Measurements from ENCODE around the gene RPH3AL.
"Not testable (repeated sequence)": the region's sequence is repeated elsewhere in the genome, so short reads cannot be mapped to it uniquely, and the experiment has no call there.

RPH3AL gene

GRCh38 chr17:333626-334396 is 18.8 kb downstream of the RPH3AL start:
- no peak for DNase-seq

- no peak for DNase-seq
These were observed 19.9 kb downstream of the RPH3AL start for GRCh38 chr17:332558-333322.

DNA sequence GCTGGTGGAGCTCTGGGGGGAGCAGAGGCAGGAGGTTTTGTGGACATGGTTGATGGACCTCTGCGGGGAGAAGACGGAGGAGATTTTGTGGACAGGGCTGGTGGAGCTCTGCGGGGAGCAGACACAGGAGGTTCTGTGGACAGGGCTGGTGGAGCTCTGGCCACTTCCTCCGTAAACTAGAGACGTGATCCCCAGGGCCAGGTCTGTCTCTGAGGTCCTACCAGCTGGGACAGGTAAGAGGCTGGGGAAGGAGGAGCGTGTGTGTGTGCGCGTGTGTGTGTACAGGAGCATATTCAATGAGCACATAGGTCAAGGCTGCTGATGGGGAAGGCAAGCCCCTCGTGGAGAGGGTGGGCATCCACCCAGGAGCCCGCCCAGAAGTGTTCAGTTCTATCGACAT is 20.6 kb downstream of the RPH3AL start:
- no peak for DNase-seq

GRCh38 chr17:330993-331701 is 21.5 kb downstream of the RPH3AL start:
- peak; percentile 33 for DNase-seq

DNA sequence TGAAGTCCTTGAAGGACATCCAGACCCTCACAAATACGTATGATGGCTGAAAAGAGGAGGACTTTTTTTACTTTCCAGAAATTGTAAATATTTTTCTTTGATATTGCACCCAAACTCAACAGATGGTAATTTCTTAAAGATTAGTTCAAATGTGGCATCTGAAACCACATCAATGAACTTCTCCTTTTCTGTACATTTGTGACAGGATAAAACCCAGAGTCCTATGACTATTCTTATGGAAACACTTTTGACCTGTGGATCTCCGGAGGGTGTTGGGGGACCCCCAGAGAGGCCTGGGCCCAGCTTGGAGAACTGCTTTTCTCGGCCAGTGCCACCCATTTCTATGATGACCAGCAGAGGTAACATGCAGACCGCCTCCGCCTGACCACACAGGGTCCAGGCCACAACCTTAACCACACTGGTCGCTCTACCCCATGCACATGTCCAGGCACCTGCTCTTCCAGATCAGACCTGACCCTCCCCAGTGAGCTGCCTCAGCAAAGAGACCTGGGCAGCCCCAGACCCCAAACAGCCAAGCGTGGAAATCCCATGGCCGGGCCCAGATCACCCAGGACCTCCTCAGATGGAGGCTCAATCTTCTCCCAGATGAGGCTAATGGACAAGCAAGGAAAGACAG is 22.7 kb downstream of the RPH3AL start:
- DNase-seq: no peak

- no peak for DNase-seq
These were observed 24.6 kb downstream of the RPH3AL start for GRCh38 chr17:327971-328370.

DNA sequence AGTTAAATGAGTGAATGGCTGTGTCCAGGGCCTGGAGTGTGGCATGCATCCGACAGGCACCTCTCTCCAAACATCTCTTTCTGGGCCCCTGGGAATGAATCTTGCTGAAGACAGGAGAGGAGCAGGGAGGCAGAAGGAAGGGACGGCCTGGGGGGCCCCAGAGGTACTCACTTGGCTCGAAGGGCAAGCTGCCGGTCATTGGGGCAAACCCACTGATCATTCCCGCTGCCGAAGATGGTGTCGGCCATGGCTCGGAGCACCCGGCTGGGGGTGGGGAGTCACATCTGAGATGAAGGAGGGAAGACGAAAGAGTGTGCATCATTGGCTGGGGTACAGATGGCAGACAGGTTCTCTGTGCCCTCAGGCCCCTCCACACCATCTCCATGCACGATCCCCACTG is 25.3 kb downstream of the RPH3AL start:
- DNase-seq: no peak

- no peak for DNase-seq
These were observed 26.5 kb downstream of the RPH3AL start for GRCh38 chr17:326010-326621.

DNA sequence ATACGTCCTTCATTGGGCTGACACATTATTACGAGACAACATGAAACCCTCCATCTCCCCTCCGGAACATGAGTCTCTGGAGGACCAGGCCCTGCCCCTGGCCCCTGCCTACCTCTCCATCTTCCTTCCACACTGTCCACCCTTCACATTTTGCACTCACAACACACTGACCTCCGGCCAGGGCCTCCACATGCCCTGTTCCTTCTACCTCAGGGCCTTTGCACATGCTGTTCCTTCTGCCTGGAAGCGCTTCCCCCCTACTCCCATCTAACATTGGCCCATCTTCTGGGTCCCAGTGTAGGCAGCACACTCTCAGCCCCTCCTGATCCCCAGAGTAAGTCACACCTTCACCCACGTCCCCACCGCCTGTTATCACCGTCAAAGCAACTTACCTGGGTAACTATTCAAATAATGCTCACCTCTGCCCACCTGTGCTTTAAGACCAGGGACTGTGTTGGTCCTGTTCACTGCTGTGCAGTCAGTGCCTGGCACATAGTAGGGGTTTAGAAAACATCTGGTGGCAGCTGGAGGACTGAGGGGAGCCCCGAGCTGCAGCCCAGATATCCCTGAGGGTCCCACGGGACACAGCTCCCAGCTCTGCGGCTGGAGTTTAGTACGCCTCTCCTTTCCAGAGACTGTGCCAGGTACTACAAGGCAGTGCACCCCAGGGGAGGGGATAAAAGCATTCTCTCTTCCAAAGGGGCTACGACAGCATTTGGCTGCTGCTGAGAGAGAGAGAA is 27.2 kb downstream of the RPH3AL start:
- DNase-seq: no peak

DNA sequence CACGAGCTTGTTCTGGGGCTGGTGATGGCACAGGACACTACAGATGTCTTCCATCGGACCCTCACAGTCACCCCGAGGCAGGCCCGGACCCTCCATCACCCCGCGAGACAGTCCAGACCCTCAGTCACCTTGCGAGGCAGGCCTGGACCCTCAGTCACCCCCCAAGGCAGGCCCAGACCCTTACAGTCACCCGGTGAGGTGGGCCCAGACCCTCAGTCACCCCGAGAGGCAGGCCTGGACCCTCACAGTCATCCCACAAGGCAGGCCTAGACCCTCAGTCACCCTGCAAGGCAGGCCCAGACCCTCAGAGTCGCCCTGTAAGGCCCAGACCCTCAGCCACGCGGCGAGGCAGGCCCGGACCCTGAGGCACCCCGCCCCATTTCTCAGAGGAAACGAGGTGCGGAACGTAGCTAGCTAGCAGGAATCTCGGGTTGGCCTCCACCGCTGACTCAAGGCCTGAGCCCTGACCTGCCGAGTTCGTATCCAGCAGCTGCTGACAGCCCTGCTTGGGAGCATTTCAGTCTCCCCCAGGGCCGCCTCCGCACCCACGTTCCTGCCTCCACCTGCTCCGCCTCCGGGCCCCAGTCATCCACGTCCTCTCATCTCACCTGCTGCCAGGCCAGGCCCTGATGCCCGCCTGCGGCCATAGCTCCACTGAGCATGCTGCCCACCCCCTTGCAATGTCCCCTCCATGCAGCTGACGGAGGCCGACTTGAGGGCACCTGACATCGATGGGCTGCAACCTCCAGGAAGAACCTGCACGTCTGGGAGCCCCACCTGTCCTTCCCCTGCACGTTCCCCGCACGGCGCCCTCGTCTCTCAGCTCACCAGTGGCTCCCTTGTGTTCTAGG is 28.7 kb downstream of the RPH3AL start:
- no peak for DNase-seq

- DNase-seq: no peak
These were observed 29.4 kb downstream of the RPH3AL start for GRCh38 chr17:323181-323580.

DNA sequence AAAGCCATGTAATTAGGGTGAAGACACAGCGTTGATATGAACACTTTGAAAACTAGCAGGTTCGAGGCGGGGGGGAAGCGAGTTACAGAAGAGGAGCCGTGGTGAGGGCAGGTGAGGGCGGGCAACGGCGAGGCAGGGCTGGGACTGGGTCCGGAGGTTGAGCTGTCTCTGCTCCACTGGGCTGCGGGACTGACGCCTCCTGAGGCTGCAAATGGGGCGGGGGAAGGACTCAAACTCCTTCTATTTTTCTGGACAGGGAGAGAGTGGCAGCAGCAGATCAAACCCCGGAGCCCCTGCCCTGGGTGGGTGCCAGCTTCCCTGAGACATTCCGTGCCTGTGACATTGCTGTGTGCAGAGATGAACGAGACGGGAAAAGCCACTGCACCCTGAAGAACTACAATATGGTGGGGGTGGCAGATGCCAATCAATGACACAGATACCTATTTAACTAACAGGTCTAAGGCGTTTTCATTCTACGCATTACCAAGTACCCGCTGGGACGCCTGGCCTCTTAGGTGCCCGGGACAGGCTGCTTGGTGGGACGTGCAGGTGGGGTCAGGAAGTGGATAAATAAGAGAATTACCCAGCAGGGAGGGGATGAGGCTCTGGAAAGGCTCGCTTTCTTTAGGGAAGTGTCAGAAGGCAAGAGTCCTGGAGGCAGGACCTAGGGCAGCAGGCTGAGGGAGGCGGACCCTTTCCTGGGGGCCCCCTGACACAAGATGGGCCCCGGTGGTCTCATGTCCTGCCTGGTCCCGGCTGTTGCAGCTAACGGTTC is 30.4 kb downstream of the RPH3AL start:
- DNase-seq: no peak

DNA sequence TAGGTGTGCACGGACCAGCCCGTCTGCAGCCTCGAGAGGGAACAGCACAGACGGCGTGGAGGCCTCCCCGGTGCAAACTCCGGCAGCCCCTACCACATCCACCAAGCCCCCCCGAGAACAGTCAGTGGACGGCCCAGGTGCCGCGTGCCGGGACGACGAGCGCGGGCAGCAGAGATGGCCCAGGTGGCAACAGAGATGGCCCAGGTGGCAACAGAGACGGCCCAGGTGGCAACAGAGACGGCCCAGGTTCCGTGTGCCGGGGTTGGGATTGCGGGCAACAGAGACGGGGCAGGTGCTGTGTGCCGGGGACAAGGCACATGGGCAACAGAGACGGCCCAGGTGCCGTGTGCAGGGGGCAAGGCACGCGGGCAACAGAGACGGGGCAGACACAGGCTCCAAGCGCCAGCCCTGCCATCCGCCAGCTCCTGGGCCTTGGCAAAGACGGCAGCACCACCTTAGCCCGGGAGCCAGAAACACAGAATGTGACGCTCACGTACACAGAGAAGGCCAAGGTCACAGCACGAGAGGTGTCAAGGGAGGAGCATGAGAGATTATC is 31.1 kb downstream of the RPH3AL start:
- DNase-seq: no peak

- no peak for DNase-seq
These were observed 31.7 kb downstream of the RPH3AL start for GRCh38 chr17:320809-321385.

- DNase-seq: no peak
These were observed 32.5 kb downstream of the RPH3AL start for GRCh38 chr17:320139-320538.

DNA sequence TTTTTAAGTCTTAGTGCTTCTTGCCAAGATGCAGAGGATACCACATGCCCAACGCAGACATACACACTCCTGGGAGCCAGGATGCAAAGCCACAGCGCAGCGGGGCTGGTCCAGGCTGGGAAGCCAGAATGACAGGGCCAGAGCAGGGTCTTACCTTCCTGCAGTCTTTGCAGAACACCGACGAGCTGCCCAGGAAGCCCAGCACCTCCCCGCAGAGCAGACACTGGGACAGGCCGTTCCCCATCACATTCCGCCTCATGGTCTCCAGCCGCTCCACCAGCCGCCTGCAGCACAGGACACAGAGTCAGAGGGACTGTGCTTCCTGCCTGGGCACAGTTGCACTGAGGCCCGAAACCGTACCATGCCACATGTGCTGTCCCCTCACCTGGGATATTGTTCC is 33.3 kb downstream of the RPH3AL start:
- no peak for DNase-seq

DNA sequence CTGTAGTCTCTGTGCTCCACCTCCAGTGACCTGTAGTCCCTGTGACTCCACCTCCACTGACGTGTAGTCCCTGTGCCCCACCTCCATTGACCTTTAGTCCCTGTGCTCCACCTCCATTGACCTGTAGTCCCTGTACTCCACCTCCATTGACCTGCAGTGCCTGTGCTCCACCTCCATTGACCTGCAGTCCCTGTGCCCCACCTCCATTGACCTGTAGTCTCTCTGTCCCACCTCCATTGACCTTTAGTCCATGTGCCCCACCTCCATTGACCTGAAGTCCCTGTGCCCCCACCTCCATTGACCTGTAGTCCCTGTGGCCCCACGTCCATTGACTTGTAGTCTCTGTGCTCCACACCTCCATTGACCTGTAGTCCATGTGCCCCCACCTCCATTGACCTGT is 35.5 kb downstream of the RPH3AL start:
- not testable (repeated sequence) for DNase-seq

- DNase-seq: not testable (repeated sequence)
These were observed 37.2 kb downstream of the RPH3AL start for GRCh38 chr17:315399-315798.

DNA sequence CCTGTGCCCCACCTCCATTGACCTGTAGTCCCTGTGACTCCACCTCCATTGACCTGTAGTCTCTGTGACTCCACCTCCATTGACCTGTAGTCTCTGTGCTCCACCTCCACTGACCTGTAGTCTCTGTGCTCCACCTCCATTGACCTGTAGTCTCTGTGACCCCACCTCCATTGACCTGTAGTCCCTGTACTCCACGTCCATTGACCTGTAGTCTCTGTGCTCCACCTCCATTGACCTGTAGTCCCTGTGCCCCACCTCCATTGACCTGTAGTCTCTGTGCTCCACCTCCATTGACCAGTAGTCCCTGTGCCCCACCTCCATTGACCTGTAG is 38.0 kb downstream of the RPH3AL start:
- DNase-seq: not testable (repeated sequence)

All from CD4-positive, alpha-beta T cell treated with Interleukin-21 for 1 hour (primary cell).